HEK293T (cell line): ENCODE measurements around the gene ATAD1.

Experiments used
- BHLHE40 ChIP-seq: fragments of 450-650 bp; IDR thresholded peaks from 2 replicates; pipeline ENCODE4 v1.6.1; 2016; ENCODE audit warnings: mild to moderate bottlenecking, moderate library complexity, borderline replicate concordance
- SP1 ChIP-seq: fragments of 450-650 bp; IDR thresholded peaks from 2 replicates; pipeline ENCODE4 v1.6.1; 2017

GRCh38 chr10:87721781-87722180 is 96.2 kb downstream of the ATAD1 start:
- TF ChIP-seq SP1: no peak
- no peak for TF ChIP-seq BHLHE40
